Subcutaneous adipose tissue (tissue), 4 donors: ENCODE data around the gene TMEM131L. TPM values are rescaled to one million over a fixed set of nuclear protein-coding genes. Genes with fewer than 3 reads are reported as not detected.

Experiments used
- total RNA-seq, 4 donors: library from RNA; depleted of rRNA; stranded (reverse); fragments of >200 nt; gene quantifications; one replicate each; pipeline ENCODE4 v1.1.0, GENCODE V29; 2016
- TF ChIP-seq, protein P1 (sequence below): fragments of 450-650 bp; IDR thresholded peaks from one replicate; pipeline ENCODE4 v1.5.1; 2016; ENCODE audit warnings: low read depth, mild to moderate bottlenecking, control low read depth, antibody characterized with exemption, moderate library complexity

The TMEM131L gene
- total RNA-seq, 4 donors from 2014 or later: 24.7 to 43.5 (median 34.3) TPM

DNA sequence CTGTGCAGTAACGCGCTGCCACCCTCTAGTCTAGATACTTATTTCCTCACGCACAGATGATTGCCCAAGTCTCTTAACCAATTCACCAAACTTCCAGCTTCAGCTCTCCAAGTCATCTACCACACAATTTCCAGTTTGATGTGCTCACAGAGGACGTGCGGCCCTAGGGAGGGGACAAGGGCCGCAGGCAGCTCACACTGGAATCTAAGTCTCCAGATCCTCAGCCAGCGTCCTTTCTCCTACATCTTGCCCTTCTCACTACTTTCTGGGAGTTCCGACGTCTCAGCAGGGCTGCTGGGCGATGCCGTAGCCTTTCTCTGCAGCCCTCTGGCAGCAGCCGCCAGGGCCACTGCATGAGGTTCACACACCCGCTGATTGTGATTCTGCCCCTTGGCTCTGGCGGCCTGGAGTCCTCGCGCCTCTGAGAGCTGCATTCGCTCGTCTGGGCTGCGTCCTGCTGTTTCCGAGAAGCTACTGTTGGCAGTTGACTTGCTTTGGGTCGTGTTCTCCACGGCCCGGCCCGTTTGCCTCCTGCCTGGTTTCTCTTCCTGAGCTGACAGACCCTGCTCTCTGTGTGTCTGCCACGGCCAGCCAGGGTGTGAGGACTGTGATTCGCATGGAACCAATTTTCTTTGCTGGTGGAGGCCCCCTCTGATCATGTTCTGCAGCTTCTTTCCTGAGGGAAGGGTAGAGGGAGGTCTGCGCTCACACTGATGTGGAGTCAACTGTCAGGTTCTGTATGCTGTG lies 14.1 kb upstream of the TMEM131L start:
- TF ChIP-seq, protein P1, sequence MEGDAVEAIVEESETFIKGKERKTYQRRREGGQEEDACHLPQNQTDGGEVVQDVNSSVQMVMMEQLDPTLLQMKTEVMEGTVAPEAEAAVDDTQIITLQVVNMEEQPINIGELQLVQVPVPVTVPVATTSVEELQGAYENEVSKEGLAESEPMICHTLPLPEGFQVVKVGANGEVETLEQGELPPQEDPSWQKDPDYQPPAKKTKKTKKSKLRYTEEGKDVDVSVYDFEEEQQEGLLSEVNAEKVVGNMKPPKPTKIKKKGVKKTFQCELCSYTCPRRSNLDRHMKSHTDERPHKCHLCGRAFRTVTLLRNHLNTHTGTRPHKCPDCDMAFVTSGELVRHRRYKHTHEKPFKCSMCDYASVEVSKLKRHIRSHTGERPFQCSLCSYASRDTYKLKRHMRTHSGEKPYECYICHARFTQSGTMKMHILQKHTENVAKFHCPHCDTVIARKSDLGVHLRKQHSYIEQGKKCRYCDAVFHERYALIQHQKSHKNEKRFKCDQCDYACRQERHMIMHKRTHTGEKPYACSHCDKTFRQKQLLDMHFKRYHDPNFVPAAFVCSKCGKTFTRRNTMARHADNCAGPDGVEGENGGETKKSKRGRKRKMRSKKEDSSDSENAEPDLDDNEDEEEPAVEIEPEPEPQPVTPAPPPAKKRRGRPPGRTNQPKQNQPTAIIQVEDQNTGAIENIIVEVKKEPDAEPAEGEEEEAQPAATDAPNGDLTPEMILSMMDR: no peak

DNA sequence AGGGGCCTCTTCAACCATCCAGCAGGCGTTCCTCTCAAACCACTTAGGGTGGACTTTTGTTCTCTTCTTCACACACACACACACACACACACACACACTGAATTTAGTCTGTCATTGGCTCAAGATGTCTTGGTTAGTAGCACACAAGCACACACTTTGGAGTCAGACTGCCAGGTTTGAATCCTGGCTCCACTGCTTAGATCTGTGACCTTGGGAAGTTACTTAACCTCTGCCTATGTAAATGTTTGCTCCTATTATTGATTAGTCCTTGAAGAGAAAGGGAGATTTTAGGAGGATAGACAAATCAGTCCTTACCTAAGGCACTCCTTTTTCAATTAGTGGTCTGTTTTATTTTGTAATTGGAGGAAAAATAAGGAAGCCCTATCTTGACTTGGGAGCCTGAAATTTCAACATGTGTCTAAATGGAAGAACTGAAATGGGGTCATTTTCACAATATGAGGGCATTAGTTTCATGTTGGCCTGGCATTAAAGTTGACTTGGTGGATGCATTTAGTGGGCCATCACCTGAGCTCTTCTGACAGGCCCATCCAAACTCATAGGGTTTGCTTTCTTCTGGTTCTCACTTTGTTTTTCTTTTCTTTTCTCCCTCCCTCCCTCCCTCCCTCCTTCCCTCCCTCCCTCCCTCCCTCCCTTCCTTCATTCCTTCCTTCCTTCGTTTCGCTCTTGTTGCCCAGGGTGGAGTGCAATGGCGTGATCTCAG lies 13.3 kb upstream of the TMEM131L start:
- TF ChIP-seq, protein P1: no peak

DNA sequence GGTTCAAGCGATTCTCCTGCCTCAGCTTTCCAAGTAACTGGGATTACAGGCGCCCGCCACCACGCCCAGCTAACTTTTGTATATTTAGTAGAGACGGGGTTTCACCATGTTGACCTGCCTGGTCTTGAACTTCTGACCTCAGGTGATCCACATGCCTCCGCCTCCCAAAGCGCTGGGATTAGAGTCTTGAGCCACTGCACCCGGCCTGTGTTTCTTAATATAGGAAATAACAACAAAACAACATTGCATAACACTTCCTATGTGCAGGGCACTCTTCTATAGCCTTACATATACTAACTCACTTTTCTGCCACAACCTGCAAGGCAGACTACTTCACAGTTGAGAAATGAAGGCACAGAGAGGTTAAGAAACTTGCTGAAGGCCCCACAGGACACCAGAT lies 12.8 kb upstream of the TMEM131L start:
- TF ChIP-seq, protein P1: no peak

DNA sequence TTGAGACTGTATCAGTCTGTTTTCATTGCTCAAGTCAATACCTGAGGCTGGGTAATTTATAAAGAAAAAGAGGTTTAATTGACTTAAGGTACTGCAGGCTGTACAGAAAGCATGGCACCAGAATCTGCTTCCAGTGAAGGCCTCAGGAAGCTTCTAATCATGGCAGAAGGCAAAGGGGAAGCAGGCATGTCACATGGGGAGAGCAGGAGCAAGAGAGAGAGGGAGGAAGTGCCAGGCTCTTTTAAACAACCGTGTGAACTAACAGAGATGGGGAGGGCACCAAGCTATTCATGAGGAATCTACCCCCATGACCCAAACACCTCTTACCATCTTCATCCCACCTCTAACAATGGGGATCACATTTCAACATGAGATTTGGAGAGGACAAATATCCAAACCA lies 7.2 kb upstream of the TMEM131L start:
- TF ChIP-seq, protein P1: no peak

DNA sequence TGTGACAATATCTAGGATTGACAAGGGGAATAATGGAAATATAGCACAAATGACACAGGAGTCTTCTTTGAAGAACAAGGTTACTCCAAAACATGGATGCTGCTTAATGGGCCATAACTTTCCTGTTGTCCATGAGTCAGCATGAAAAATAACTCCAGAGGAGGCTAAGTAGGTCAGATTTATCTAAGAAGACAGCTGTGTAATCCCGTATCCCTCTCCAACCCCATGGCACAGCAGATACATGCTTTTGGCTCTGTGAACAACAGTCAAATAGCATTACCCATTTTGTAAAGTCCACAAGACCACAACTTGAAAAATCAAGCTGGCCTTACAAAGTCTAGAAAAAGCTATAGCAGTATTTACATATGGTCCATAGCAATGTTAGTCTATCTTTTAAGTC lies 2.1 kb upstream of the TMEM131L start:
- TF ChIP-seq, protein P1: no peak

DNA sequence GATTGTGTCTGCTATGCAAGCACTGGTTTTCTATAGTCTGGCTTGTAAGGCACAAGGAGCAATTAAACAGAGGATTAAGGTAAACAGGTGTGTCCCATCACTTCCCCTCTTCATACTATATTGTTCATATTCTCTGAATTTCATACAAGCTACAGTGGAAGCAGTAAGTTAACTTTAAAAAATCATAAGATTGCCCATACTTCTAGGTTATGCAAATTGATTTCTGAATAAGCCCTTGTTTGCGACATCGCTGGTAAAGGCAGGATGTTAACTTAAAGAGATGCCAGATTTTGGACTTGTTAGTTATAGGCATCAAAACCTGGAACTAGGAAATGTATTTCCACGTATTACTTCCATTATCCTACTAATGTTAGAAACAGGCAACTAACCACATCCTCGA lies 1.0 kb upstream of the TMEM131L start:
- TF ChIP-seq, protein P1: no peak

DNA sequence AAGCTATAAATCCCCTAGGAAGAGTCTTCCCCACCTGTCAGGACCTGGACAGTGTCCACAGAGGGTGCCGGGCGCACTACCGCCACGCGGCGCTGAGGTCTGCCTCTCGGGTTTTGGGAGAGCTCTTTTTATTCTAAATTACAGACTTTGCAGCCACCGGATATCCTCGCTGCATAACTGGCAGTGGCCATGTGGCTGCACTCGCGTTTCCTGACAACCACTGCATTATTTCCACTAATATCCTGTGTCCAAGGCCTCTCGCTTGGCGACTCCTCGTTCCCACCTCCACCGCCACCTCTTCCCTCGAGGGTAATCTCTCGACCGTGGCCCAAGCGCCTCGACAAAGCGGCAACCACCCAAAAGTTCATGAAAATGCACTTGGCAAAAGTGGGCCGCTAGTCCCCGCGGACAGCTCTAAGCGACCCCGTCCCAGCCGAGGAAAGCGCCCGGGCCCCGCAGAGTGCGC lies 512 bp upstream of the TMEM131L start:
- TF ChIP-seq, protein P1: no peak
